GM13976 (cell line): ENCODE data around the gene DUSP10.

ENCODE experiments used
- DNase-seq: peaks from one replicate; pipeline ENCODE4 v3.0.0; 2012; ENCODE audit warnings: low spot score
- CTCF ChIP-seq: IDR thresholded peaks from 2 replicates; pipeline ENCODE4 v1.5.1; 2012; ENCODE audit warnings: borderline replicate concordance, mild to moderate bottlenecking; ENCODE audit not compliant: insufficient read depth; ENCODE audit errors: extremely low read depth, missing control alignments, control extremely low read depth
- in situ Hi-C: fragments of 300-500 bp; cut with MboI; formaldehyde crosslinking; loops from one replicate; pipeline ENCODE4 v1.12.0; 2022; ENCODE audit warnings: low sequenced_read_pairs, mixed read lengths, inconsistent platforms; ENCODE audit not compliant: unreplicated experiment

Gene DUSP10

GRCh38 chr1:221699978-221700519 is 41.8 kb downstream of the DUSP10 start:
- in situ Hi-C loops: no loop called here
- DNase-seq: no peak
- no peak for TF ChIP-seq CTCF

- no peak for TF ChIP-seq CTCF
- DNase-seq: no peak
These were observed 42.3 kb downstream of the DUSP10 start for GRCh38 chr1:221699577-221699976.

GRCh38 chr1:221698579-221699349 is 43.1 kb downstream of the DUSP10 start:
- in situ Hi-C loops: no loop called here
- DNase-seq: no peak

More at GRCh38 chr1:221699577-221699976, 42.3 kb downstream of the DUSP10 start:
- in situ Hi-C loops: no loop called here

GRCh38 chr1:221697923-221698425 is 43.9 kb downstream of the DUSP10 start:
- in situ Hi-C loops: no loop called here
- no peak for DNase-seq
- no peak for TF ChIP-seq CTCF

More at GRCh38 chr1:221698579-221699349, 43.1 kb downstream of the DUSP10 start:
- TF ChIP-seq CTCF: no peak

GRCh38 chr1:221696718-221697461 is 45.0 kb downstream of the DUSP10 start:
- no peak for DNase-seq
- TF ChIP-seq CTCF: no peak
- in situ Hi-C loops: no loop called here

GRCh38 chr1:221696027-221696426 is 45.9 kb downstream of the DUSP10 start:
- no peak for TF ChIP-seq CTCF
- in situ Hi-C loops: no loop called here
- no peak for DNase-seq
